Neuronal stem cell (in vitro differentiated cells): ENCODE data around the gene FFAR4.

Experiments
- DNase-seq: peaks from one replicate; pipeline ENCODE4 v3.0.0-alpha.2; 2013; ENCODE audit warnings: low spot score
- H2AFZ ChIP-seq: one replicate; pipeline ENCODE4 v1.6.1; 2013; ENCODE audit warnings: mild to moderate bottlenecking, low read length, inconsistent platforms
- H2AK5ac ChIP-seq: 2 replicates; pipeline ENCODE4 v1.6.1; 2013; ENCODE audit warnings: low read depth, mild to moderate bottlenecking, inconsistent platforms, low read length, moderate library complexity, mixed read lengths
- H2BK120ac ChIP-seq: 2 replicates; pipeline ENCODE4 v1.6.1; 2013; ENCODE audit warnings: low read depth, mild to moderate bottlenecking, inconsistent platforms, low read length, moderate library complexity, mixed read lengths
- H2BK12ac ChIP-seq: one replicate; pipeline ENCODE4 v1.6.1; 2013; ENCODE audit warnings: low read length, inconsistent platforms
- H2BK15ac ChIP-seq: 2 replicates; pipeline ENCODE4 v1.6.1; 2013; ENCODE audit warnings: mild to moderate bottlenecking, low read length, inconsistent platforms, mixed read lengths
- H2BK5ac ChIP-seq: one replicate; pipeline ENCODE4 v1.6.1; 2013; ENCODE audit warnings: inconsistent platforms, mild to moderate bottlenecking, low read length, moderate library complexity
- H3K14ac ChIP-seq: one replicate; pipeline ENCODE4 v1.6.1; 2013; ENCODE audit warnings: low read length, inconsistent platforms
- H3K18ac ChIP-seq: 2 replicates; pipeline ENCODE4 v1.6.1; 2013; ENCODE audit warnings: low read length, inconsistent platforms
- H3K23ac ChIP-seq: 2 replicates; pipeline ENCODE4 v1.6.1; 2013; ENCODE audit warnings: low read depth, mild to moderate bottlenecking, mixed read lengths, low read length, inconsistent platforms; ENCODE audit not compliant: poor library complexity
- H3K27ac ChIP-seq: replicated peaks from 3 replicates; pipeline ENCODE4 v1.5.1; 2013; ENCODE audit warnings: low read length, inconsistent platforms
- H3K27me3 ChIP-seq, 3 experiments: 2 replicates each; pipeline ENCODE4 v1.6.1; 2013; ENCODE audit warnings: low read length in 3 of 3, mild to moderate bottlenecking in 2 of 3, inconsistent platforms in 1 of 3, low read depth in 1 of 3, mixed read lengths in 1 of 3, moderate library complexity in 1 of 3; ENCODE audit not compliant: control insufficient read depth in 3 of 3, insufficient read depth in 3 of 3
- H3K36me3 ChIP-seq, 2 donors: replicated peaks in 1 of 2; 2 replicates each; pipeline ENCODE4 v1.6.1; 2013; ENCODE audit warnings: low read length in 2 of 2; ENCODE audit not compliant: control insufficient read depth in 2 of 2, insufficient read depth in 2 of 2
- H3K4ac ChIP-seq: 2 replicates; pipeline ENCODE4 v1.6.1; 2013; ENCODE audit warnings: inconsistent platforms, mild to moderate bottlenecking, low read length, moderate library complexity
- H3K4me1 ChIP-seq, 2 donors: 1 replicate in 1 of 2; 2 replicates in 1 of 2; pipeline ENCODE4 v1.6.1; 2013; ENCODE audit warnings: low read length in 2 of 2, low read depth in 1 of 2; ENCODE audit not compliant: control insufficient read depth in 2 of 2, insufficient read depth in 1 of 2
- H3K4me2 ChIP-seq: one replicate; pipeline ENCODE4 v1.6.1; 2013; ENCODE audit warnings: mild to moderate bottlenecking, low read length, inconsistent platforms; ENCODE audit not compliant: insufficient read depth, poor library complexity, severe bottlenecking
- H3K4me3 ChIP-seq, 2 donors: 2 replicates each; pipeline ENCODE4 v1.5.1; 2013; ENCODE audit warnings: low read length in 2 of 2, mild to moderate bottlenecking in 2 of 2, inconsistent platforms in 1 of 2, moderate library complexity in 1 of 2
- H3K79me1 ChIP-seq: one replicate; pipeline ENCODE4 v1.6.1; 2013; ENCODE audit warnings: low read depth, mild to moderate bottlenecking, inconsistent platforms, low read length, moderate library complexity
- H3K9ac ChIP-seq: one replicate; pipeline ENCODE4 v1.6.1; 2013; ENCODE audit warnings: mild to moderate bottlenecking, low read depth, low read length, inconsistent platforms; ENCODE audit not compliant: poor library complexity
- H3K9me3 ChIP-seq, 2 donors: replicated peaks in 1 of 2; 2 replicates each; pipeline versions ENCODE3 to v1.6.1; 2013; ENCODE audit warnings: low read length in 2 of 2, mild to moderate bottlenecking in 2 of 2, inconsistent platforms in 1 of 2, low read depth in 1 of 2, mixed read lengths in 1 of 2, moderate library complexity in 1 of 2; ENCODE audit not compliant: control insufficient read depth in 2 of 2, insufficient read depth in 1 of 2
- H4K8ac ChIP-seq: one replicate; pipeline ENCODE4 v1.6.1; 2013; ENCODE audit warnings: low read depth, mild to moderate bottlenecking, inconsistent platforms, low read length, moderate library complexity
- H4K91ac ChIP-seq: one replicate; pipeline ENCODE4 v1.6.1; 2013; ENCODE audit warnings: low read length, low read depth, mild to moderate bottlenecking, inconsistent platforms; ENCODE audit not compliant: poor library complexity
- WGBS, 2 donors: extraction: QIAGEN DNeasy Blood & Tissue Kit; methylation state at CpG; one replicate each; pipeline ENCODE4 v1.1.7; 2013; ENCODE audit warnings: missing lambda C conversion rate in 2 of 2, mixed read lengths in 1 of 2; ENCODE audit not compliant: insufficient read length in 2 of 2, insufficient replicate concordance in 1 of 2; ENCODE audit errors: extremely low coverage in 2 of 2; 5-methylcytosine and 5-hydroxymethylcytosine counted together

The FFAR4 gene

DNA sequence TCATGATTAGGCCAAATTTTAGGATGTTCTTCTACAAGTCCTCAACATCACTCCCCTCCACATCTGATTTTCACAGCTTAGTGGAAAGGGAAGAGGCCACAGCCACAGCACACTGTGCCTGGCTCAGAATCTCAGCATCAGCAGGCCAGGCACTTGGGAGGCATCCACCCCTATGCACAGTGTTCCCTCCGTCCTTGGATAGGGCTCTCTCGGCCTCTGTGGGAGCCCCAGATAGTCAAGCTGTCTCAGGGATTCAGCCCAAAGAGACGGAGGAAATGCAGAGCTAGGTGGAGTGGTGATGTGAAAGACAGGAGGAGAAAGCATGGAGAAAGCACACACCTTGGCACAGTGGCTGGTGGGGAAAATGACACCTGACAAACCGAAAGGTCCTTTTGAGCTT is 33.3 kb downstream of the FFAR4 start:
- no peak for DNase-seq

DNA sequence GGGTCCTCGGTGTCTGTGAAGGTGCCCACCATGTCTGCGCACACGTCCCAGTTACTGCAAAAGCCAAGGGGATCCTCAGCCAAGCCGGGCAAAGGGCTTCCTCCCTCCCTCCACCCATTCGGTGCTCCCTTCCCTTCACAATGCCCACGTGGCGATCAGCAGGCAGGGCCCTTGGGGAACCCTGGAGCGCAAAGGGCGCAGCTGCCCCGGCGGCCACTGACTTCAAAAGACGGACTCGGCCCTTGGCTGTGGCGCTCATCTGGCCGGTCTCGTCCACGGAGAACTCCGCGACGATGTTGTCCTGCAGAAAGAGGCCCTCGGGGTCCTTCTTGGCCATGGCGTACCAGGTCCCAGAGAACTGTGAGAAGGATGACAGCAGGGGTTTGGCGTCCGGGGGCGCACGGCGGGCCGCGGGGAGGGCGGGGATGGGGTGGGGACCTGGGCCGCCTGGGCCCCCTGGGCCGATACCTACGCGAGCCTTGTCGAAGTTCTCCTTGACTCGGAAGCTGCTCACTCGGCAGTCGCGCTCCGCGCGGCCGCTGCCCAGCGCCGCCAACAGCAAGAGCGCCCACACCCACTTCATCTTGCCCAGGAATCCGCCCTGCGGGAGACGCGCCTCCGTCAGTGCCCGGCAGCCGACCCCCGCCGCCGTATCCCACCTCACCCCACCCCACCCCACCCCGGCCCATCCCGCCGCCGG is 34.1 kb downstream of the FFAR4 start:
- no peak overlapping the region for H3K23ac ChIP-seq
- peaks cover 20 to 86% (median 40%) of the 10 kb centered on the region in 3 experiments for H3K27me3 ChIP-seq
- H2BK15ac ChIP-seq = no peak overlapping the region
- H2BK120ac ChIP-seq = no peak overlapping the region
- no peak overlapping the region for H3K4ac ChIP-seq
- H2BK5ac ChIP-seq = no peak overlapping the region
- no peak overlapping the region for H3K14ac ChIP-seq
- peak overlapping the region; percentile 75 for H2AFZ ChIP-seq
- no peak overlapping the region for H4K8ac ChIP-seq
- H3K27ac ChIP-seq = no peak overlapping the region
- no peak overlapping the region for H3K18ac ChIP-seq
- H4K91ac ChIP-seq = no peak overlapping the region
- peak overlapping the region; percentile 25 for H2AK5ac ChIP-seq
- H3K4me3 ChIP-seq = peak overlapping the region in 1 of 2 donors; percentile 79
- no CpG with 5 or more reads among the region's 60 CpGs for WGBS, 2 donors
- H3K4me2 ChIP-seq = peak overlapping the region; percentile 92
- DNase-seq = no peak
- no peaks in the 10 kb centered on the region for H3K36me3 ChIP-seq
- no peak overlapping the region for H2BK12ac ChIP-seq
- peaks cover 0 to 3% of the 10 kb centered on the region in 2 donors for H3K4me1 ChIP-seq
- H3K79me1 ChIP-seq = no peaks in the 10 kb centered on the region
- H3K9me3 ChIP-seq = peaks cover 0 to 2% of the 10 kb centered on the region in 2 donors
- no peak overlapping the region for H3K9ac ChIP-seq

More for the DNA sequence above, 33.3 kb downstream of the FFAR4 start:
- Histone ChIP-seq H3K4ac (no peak overlapping the region), H3K9me3 (peaks cover 0 to 2% of the 10 kb centered on the region in 2 donors), H3K27ac (no peak overlapping the region), H2BK120ac (no peak overlapping the region), H4K91ac (no peak overlapping the region), H3K23ac (no peak overlapping the region), H2AFZ (no peak overlapping the region), H2BK12ac (no peak overlapping the region), H2AK5ac (no peak overlapping the region), H3K79me1 (no peaks in the 10 kb centered on the region), H3K36me3 (no peaks in the 10 kb centered on the region), H3K18ac (no peak overlapping the region), H3K9ac (no peak overlapping the region), H3K14ac (no peak overlapping the region), H3K4me3 (no peak overlapping the region), H3K4me1 (peaks cover 0 to 3% of the 10 kb centered on the region in 2 donors), H3K4me2 (no peak overlapping the region), H2BK15ac (no peak overlapping the region), H3K27me3 (peaks cover 20 to 82% (median 40%) of the 10 kb centered on the region in 3 experiments), H2BK5ac (no peak overlapping the region), H4K8ac (no peak overlapping the region)
- no CpG with 5 or more reads among the region's 4 CpGs for WGBS, 2 donors

DNA sequence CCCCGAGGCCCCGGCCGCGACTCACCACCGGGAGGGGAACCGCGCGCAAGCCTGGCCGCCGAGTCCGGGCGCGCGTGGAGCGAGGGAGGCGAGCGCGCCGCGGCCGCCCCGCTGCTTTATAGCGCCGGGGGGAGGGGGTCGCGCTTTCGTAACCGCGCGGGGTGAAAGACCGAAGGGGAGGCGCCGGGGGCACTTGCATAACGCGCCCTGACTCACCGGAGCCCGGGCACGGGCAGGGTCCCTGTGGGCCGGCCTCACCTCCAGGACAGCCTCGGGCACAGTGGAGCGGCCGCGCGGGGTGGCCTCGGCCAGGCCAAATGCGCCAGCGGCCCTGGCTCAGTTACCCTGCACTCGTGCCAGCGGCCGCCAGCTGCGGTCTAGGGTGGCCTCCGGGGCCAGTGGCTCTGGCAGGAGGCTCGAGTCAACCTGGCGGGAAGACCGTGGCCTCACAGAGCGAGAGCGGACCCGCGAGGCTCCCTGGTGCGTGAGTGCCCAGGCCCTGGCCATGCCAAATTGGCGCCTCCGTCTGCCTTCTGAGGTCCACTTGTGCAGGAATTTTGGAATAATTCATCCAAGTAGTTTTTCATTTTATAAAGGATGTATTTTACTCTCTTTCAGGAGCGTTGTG is 34.8 kb downstream of the FFAR4 start, which contains the start of gene RBP4:
Gene RBP4, minus strand, starts transcription at position 90 of the 628 bp plus-strand sequence. CDS start 207 bp downstream, outside the sequence.
- no peak for DNase-seq
- Histone ChIP-seq H4K8ac (no peak within 1 kb of the TSS), H3K4me3 (peak within 1 kb of the TSS; percentile 12 to 79), H3K18ac (peak within 1 kb of the TSS; percentile 88), H3K4me1 (peaks cover 0 to 3% of the 10 kb centered on the region in 2 donors), H3K4ac (no peak within 1 kb of the TSS), H3K23ac (peak within 1 kb of the TSS; percentile 28), H2BK5ac (no peak within 1 kb of the TSS), H4K91ac (no peak within 1 kb of the TSS), H3K27me3 (peaks cover 20 to 82% (median 40%) of the 10 kb centered on the region in 3 experiments), H3K36me3 (no peaks in the 10 kb centered on the region), H2AFZ (peak within 1 kb of the TSS; percentile 75), H2BK12ac (no peak within 1 kb of the TSS), H3K27ac (no peak within 1 kb of the TSS), H3K9ac (peak within 1 kb of the TSS; percentile 35), H2BK120ac (no peak within 1 kb of the TSS), H3K4me2 (peak within 1 kb of the TSS; percentile 92), H3K14ac (no peak within 1 kb of the TSS), H3K79me1 (no peaks in the 10 kb centered on the region), H2BK15ac (peak within 1 kb of the TSS; percentile 88), H3K9me3 (peaks cover 0 to 2% of the 10 kb centered on the region in 2 donors), H2AK5ac (peak within 1 kb of the TSS; percentile 25)
- WGBS, 2 donors = no CpG with 5 or more reads among the region's 63 CpGs

DNA sequence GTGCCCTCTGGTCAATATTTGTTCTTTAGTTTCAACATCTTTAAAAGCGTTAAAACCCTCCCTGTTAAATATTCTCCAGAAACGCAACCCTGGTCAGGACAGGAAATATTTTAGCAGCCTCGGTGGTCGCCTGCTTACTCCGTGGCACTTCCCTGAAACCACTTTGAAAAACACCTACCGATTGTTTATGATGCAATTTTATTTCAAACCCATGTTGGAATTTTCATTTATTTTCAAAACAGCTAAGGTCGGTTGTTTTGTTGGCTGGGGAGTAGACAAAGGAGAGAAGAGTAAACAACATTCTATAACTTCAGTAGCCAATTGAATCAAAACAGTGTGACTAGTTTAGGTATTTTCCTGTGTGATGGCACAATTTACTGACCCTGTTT is 35.3 kb downstream of the FFAR4 start:
- H3K4me2 ChIP-seq = no peak overlapping the region
- no peak overlapping the region for H4K91ac ChIP-seq
- H2BK120ac ChIP-seq = no peak overlapping the region
- no peaks in the 10 kb centered on the region for H3K36me3 ChIP-seq
- WGBS, 2 donors = no CpG with 5 or more reads among the region's 7 CpGs
- no peak overlapping the region for H3K4me3 ChIP-seq
- no peak overlapping the region for H2AFZ ChIP-seq
- no peak overlapping the region for H3K9ac ChIP-seq
- no peak overlapping the region for H3K18ac ChIP-seq
- H3K27me3 ChIP-seq = peaks cover 20 to 79% (median 40%) of the 10 kb centered on the region in 3 experiments
- no peak overlapping the region for H3K23ac ChIP-seq
- no peak overlapping the region for H2BK15ac ChIP-seq
- H3K4me1 ChIP-seq = peaks cover 0 to 3% of the 10 kb centered on the region in 2 donors
- no peak overlapping the region for H2BK12ac ChIP-seq
- no peak overlapping the region for H3K27ac ChIP-seq
- no peak overlapping the region for H4K8ac ChIP-seq
- H3K79me1 ChIP-seq = no peaks in the 10 kb centered on the region
- H2BK5ac ChIP-seq = no peak overlapping the region
- H3K9me3 ChIP-seq = peaks cover 0 to 2% of the 10 kb centered on the region in 2 donors
- no peak for DNase-seq
- H3K4ac ChIP-seq = no peak overlapping the region
- H3K14ac ChIP-seq = no peak overlapping the region
- H2AK5ac ChIP-seq = no peak overlapping the region
